BJ (cell line): ENCODE data around the gene ACAT1. TPM values are rescaled to one million over a fixed set of nuclear protein-coding genes. Genes with fewer than 3 reads are reported as not detected.

Experiments used
- CTCF ChIA-PET: fragments of 350-600 bp; formaldehyde crosslinking; extraction: SDS; loops from one replicate; lab custom pipeline; 2021; ENCODE audit warnings: antibody characterized with exemption, inconsistent platforms; lab: Yijun Ruan, JAX
- POLR2A ChIA-PET: fragments of 300-600 bp; sonication (Branson Sonifier 250); formaldehyde crosslinking; extraction: SDS; loops from one replicate; lab custom pipeline; 2021; ENCODE audit warnings: antibody characterized with exemption; lab: Charles Lee
- DNase-seq: peaks from one replicate; pipeline ENCODE4 v3.0.0-alpha.2; 2011; ENCODE audit warnings: low read depth
- H3K27me3 ChIP-seq: 2 replicates; pipeline ENCODE4 v1.6.0; 2011; ENCODE audit warnings: low read length; ENCODE audit not compliant: control insufficient read depth, insufficient read depth
- H3K36me3 ChIP-seq: 2 replicates; pipeline ENCODE4 v1.5.1; 2011; ENCODE audit warnings: low read length; ENCODE audit not compliant: control insufficient read depth, insufficient read depth
- H3K4me3 ChIP-seq: 2 replicates; pipeline ENCODE4 v1.5.1; 2011; ENCODE audit warnings: low read depth, mild to moderate bottlenecking, control low read depth, low read length
- CTCF ChIP-seq: IDR thresholded peaks from 2 replicates; pipeline ENCODE4 v1.5.1; 2011; ENCODE audit warnings: low read depth, mild to moderate bottlenecking, control low read depth, inconsistent platforms, low read length, moderate library complexity; ENCODE audit not compliant: insufficient read depth
- polyA plus RNA-seq: library from polyadenylated mRNA; depleted of rRNA; stranded (reverse); fragments of >200 nt; gene quantifications from 2 replicates; pipeline ENCODE4 v1.2.3, GENCODE V29; 2011; rRNA removed
- small RNA-seq: library from RNA; depleted of rRNA; stranded (forward); fragments of <200 nt; gene quantifications from one replicate; pipeline ENCODE3, GENCODE V24; 2012; ENCODE audit warnings: low replicate concordance, low read depth; ENCODE audit not compliant: insufficient read length

ACAT1 gene
- polyA plus RNA-seq, 1 experiment, result 43.4 TPM

GRCh38 chr11:108196901-108197300 lies 75.5 kb downstream of the ACAT1 start:
- DNase-seq, result no peak
- Histone ChIP-seq H3K27me3 (no peaks in the 10 kb centered on the region), H3K36me3 (peaks cover 6% of the 10 kb centered on the region), H3K4me3 (no peak overlapping the region)
- no peak for TF ChIP-seq CTCF
- ChIA-PET POLR2A (no interaction called here), CTCF (interaction anchor here (1.0 kb wide), 1 partner anchor 452 kb away, joined by 3 read pairs; no protein-coding TSS in a partner anchor)

Small RNA genes within 50 kb of the gene (small RNA-seq; reads per million reads assigned to genes)
- not detected for gene RF00019

Other genes with a start within 250 kb of the ACAT1 start
- not detected in 2 replicates for gene RAB39A, start 193.1 kb upstream of the ACAT1 start, polyA plus RNA-seq
- gene CUL5, start 112.7 kb upstream of the ACAT1 start, polyA plus RNA-seq, result 16.8 and 20.8 TPM in 2 replicates
- 3.8 and 7.2 TPM in 2 replicates for gene NPAT, start 101.1 kb downstream of the ACAT1 start, polyA plus RNA-seq
- gene ATM, start 101.5 kb downstream of the ACAT1 start, polyA plus RNA-seq, result 12.8 and 27.6 TPM in 2 replicates